CD4-positive, alpha-beta T cell treated with Interleukin-15 for 1 hour (primary cell): ENCODE data around the gene HSPA9.

Experiments used
- DNase-seq: peaks from one replicate; pipeline ENCODE4 v3.0.0-alpha.2; 2020

Gene HSPA9

GRCh38 chr5:138575194-138576015, at the start of gene HSPA9:
Gene HSPA9, minus strand, starts transcription at chr5:138575401. Its CDS starts 83 bp downstream, at chr5:138575318.
- peak; percentile 99 for DNase-seq

DNA sequence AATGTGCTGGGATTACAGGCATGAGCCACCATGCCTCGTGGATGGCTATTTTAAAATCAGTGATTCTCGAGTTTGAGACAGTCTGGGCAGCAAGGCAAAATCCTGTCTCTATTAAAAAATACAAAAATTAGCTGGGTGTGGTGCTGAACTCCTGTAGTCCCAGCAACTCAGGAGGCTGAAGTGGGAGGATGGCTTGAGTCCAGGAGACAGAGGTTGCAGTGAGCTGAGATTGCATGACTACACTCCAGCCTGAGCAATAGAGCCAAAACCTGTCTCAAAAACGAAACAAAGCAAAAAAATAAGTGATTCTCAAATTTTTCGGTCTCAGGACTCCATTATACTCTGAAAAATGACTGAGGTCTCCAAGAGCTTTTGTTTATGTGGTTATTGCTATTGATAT, 47.9 kb upstream of the HSPA9 start:
- DNase-seq = no peak

DNA sequence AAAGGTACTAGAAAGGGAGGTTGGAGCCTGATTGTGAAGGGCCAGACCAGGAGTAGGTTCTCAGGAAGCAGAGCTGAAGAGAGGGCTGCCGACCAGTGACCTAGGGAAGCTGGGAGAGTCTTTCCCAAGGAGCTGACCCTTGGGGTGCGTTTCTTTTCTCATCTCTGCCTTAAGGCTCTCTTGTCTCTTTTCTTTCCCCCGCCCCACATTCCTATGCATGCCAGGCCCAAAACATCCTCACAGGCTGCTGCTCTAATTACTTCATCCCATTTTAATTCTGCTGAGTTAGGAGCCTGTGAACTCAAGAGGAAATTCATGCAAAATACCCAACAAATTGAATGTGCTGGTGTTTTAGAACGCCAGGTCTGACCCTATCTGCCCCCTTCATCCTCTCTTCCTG, 46.9 kb upstream of the HSPA9 start:
- DNase-seq = no peak

DNA sequence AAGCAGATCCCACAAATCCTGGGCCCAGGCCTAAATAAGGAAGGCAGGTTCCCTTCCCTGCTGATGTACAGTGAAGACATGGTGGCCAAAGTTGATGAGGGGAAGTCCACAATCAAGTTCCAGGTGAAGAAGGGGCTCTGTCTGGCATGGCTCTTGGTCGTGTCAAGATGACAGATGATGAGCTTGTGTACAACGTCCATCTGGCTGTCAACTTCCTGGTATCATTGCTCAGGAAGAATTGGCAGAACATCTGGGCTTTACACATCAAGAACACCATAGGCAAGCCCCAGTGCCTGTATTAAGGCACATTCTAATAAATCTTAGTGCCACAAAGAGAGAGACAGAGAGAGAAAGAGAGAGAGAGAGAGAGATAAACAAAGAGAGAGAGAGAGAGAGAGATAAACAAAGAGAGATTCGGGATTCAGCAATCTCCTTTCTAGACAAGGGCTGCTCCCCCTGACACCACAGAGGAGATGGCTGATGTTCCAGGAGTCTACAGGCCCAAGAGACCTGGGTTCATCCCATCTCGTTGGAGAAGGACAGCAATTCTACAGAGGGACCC, 45.5 kb upstream of the HSPA9 start:
- no peak for DNase-seq

DNA sequence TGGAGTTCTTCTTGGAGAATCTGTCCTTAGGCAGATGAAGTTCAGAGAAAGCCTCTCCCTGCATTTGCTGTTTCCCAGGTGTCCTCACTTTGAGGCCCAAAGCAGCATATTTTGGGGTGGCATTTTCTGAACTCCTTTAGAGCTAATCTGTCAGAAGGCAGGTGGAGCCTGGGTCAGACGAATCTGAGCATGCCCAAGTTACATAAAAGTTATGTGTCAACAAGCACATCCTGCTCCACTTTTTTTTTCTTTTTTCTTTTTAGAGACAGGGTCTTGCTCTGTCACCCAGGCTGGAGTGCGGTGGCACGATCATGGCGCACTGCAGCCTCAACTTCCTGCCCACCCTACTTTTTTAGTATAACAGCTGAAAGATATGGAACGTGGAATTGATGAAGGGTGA, 41.3 kb upstream of the HSPA9 start:
- no peak for DNase-seq

DNA sequence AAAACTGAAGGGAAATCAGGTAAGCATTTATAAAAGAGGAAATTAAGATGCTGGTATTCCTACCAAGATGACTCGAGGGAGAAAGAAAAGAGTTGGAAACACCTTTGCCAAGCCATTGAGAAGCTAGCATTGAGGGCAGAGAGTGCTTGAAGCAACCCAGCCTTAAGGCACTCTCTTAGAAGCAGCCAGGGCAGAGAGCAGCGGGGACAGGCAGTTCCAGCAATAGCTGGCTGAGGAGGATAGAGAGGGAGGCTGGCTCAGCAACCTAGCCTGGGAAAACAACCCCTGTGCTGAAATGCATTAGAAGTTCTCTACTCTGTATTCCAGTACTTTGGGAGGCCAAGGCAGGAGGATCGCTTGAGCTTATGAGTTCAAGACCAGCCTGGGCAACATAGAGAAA, 40.3 kb upstream of the HSPA9 start:
- DNase-seq = no peak

DNA sequence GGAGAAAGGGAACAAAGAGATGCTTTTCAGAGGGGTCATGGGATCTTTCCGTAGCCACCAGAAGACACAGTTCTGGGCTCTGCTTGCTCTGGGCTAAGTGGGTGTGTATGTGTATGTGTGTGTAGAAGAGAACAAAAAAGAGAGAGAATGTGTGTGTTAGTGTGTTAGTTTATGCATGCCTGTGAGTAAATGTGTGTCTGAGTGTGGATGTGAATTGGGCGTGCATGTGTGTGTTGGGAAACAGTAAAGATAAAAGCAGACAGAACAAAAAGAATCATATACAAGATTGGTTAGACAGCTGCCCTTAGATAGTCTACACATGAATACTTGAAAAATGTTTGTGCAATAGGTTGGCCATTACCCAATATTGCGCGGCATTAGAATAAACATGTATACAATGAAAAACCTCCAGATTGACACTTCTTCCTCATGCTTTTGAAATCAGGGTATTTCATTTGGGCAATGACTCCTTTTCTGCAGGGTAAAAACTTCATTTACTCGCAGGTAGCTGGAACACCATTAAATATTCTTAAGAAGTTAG, 36.5 kb upstream of the HSPA9 start:
- no peak for DNase-seq

DNA sequence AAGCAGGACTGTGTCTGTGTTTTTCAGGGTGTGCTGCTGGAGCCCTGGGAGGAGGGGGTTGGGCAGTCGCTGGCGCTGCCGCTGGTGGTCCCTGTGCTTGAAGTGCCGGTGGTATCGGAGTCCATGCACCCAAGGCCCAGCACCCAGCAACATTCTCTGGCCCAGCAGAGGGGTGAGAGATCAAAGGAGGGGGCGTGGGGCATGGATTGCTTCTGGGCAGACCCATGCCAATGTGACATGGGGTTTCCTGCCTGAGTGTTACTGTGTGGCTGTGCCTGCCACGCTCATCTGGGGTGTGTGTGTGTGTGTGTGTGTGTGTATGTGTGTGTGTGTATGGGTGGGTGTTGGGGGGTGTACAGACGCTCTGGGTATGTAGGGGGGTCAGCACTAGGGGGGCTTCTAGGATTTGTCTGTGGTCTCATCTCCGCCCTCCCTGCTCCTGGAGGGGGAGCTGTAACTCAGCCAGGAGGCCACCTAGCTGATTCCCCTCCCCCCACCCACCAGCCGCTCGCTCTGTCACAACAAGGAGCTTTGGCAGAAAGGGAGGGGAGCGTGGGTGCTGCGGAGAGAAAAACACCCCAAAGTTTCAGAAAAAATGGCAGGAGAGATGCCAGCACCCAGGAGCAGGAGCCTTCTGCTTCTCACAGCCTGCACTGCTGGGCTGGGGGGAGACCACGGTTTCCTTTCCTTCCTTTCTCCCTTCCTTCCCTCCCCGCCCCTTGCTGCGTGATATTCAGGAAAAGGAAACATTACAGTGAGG, 35.9 kb upstream of the HSPA9 start:
- DNase-seq = no peak

GRCh38 chr5:138610415-138610917, 35.3 kb upstream of the HSPA9 start:
- DNase-seq = no peak

GRCh38 chr5:138606378-138607064, 31.3 kb upstream of the HSPA9 start:
- no peak for DNase-seq

DNA sequence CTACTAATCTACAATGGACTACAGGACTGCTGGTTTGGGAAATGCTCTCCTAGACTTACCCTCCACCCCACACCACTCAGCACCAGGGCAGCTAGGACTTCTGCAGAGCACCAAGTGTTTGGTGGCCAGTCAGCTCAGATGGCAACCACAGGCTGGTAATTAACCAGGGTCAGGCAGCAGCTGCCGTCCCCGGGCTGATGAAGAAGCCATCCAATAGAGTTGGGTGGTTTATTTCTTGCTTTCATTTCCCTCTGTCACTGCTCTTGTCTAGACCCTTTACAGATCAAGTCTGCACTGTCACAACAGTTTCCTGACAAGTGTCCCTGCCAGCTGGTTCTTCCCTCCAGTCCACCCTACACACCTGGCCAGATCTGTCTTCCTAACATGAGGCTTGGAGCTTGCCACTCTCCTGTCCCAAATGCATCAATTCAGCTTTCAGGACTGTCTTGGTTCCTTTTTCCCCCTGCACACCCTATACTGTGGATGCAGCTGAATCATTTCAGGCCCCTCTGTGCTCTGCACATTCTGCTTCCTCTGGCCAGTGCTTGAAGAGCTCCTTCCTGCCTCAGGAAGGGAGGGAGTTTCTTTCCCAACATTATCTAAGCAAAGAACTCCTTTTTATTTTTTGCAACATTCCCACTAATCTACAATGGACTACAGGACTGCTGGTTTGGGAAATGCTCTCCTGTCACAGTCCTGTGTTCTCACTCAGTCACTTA, 30.2 kb upstream of the HSPA9 start:
- no peak for DNase-seq

DNA sequence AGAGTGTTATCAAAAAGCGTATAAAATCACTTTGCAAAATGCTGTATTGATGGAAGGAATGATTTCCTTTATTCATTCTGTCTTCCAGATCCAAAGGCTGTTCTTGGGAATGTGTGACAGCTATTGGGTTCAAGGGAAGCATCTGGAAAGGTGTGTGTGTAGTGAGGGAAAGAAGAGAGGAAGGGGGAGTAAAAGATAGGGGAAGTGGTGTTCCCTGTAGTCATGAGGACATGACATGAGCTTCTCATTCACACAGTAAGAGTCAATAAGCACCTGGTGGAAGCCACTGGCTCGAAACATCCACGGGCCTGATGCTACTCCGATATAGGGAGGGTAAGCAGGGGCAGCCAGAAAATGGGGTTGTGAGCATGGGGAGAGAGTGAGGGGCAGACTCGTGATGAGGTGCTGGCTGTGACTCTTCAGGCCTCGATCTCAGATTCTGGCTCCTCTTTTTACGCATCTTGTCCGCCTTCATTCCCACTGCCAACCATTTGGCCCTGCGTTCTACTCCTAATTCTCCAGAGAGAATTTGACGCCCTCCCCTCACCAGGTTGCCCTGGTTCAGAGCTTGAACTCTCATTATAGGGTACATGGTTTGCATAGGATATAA, 29.1 kb upstream of the HSPA9 start:
- no peak for DNase-seq

DNA sequence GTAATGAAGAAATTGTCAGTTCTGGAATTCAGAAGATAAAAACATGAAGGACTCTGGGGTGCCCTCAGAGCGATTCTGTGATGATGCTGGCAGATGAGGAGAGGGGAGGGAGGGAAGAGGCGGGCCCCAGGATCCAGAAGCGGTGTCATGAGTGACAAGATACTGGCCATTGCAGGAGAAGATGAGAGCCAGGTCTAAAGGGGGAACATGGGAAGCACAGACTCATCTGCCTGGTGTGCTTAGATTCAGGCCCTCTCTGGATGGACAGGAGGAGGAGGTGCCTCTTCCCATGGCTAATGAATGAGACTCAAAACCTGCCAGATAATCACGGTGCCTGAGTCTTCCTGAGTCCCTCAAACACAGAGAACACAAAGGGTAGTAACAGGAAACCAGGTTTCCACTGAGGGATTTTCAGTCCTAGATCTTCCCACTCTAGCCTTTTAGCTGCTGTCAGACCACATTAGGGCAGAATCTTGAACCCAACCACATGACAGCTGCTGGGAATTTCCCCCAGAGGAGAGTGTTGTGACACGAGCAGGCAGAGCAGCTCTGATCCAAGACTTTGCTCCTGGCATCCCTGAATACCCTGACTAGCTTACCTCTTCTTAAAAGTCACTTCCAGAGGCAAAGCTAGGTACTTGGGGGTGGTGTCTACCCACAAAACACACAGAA, 28.2 kb upstream of the HSPA9 start:
- DNase-seq = no peak

DNA sequence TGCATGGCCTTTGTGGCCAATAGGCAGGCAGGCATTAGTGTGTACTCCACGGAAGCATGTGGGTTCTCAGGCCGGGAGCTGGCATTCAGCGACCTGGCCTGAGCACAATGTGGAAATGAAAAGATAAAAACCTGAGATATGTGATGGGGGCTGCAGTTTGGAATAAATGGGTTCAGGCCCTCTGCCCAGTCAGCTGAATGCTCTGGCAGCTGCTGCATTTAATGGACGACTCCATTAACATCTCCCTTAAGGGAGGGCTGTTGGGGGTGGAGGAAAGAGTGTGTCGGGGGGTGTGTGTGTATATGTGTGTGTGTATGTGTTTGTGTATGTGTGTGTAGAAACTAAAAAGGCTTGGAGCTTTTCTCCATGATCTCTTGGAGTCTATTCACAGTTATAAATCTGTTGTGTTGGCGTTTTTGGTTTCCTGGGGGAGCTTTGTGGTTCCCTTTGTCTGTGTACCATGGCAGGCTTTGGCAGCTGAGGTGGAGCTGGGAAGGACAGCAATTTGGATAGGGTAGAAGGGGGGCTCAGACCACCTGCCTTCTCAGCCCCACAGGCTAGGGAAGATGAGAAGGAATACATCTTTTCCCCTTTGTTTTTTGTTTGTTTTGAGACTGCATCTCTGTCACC, 27.3 kb upstream of the HSPA9 start:
- no peak for DNase-seq

GRCh38 chr5:138601444-138601843, 26.2 kb upstream of the HSPA9 start:
- no peak for DNase-seq

DNA sequence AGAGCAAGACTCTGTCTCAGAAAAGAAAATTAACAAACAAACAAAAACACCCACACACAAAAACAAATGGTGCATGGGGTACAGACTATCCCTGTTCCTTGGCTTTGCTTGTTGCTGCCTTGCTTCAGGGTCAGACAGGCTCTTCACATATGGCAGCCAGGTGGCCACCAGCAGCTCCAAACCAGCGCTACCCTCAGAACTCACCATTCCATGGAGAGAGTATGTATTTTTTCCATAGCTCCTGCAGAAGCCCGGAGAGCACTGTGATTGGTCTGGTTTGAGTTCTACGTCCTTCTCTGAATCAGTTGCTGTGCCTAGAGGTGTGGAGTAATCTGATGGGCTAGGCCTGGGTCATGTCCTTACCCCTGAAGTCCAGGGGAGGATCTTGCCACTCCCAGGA, 25.2 kb upstream of the HSPA9 start:
- DNase-seq = no peak

DNA sequence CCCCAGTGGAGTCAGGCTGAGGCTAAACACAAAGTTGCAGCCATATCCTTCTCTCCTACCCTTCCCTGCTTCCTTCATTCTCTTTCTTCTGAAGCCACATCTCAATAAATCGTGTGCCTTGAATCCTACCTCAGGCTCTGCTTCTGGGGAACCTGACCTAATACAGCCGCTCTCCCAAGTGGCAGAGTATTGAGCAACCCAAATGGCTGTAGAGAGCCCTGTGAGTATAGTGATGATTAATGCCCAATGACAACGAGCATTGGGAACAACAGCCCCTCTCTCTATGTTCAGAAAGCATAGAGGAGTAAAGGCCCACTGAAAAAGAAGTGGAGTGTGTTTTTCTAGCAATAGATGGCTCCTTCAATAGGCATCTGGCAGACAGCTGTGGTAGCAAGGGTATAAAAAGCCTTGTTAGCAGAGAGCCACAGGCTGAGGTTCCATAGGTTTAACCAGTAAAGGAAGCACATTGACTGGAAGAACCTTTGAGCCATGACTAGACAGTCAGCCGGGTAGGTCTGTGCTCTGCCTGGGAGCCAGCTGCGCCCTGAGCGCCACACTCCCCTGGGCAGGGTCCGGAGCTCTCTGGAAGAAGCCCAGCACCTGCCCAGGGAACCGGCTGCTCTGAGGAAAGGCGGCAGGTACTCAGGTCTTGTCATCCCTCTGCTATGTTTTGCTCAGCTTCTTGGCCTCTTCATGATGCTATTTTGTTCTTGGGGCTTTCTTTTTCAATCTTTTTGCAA, 22.6 kb upstream of the HSPA9 start:
- DNase-seq = no peak

DNA sequence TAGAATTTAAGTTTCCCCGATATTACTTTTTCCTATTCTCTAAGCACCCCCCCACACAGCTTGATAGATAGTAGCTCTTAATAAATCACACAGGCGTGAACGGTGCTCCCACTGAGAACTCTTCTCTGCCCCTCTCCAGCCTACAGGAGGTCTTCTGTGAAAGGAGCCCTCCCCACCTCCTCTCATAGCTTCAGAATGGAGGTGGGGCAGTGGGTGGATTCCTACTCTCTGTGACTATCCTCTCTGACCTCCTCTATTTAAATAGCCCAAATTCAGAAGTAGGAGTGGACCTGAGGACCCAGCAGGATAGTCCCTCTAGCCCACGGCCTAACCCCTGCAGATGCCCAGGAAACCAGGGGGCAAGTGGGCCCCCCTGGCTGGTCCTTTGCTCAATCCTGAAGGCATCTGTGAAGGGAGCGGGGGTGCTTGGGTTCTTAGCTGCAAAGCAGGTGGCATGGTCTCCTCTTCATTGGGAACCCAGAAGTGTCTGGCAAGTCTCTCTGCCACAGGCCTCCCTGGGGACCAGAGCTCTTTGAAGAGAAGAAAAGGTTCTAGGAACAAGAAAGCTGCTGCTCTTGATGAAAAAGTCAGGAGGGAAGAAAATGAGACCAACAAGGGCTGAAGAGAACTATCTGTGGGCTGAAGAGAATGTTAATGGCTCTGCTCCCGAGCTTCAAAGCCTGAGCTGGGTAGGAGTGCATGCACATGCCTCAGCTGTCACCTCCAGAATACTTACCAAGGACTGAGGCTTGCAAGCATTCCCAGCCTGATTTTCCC, 21.1 kb upstream of the HSPA9 start:
- no peak for DNase-seq

DNA sequence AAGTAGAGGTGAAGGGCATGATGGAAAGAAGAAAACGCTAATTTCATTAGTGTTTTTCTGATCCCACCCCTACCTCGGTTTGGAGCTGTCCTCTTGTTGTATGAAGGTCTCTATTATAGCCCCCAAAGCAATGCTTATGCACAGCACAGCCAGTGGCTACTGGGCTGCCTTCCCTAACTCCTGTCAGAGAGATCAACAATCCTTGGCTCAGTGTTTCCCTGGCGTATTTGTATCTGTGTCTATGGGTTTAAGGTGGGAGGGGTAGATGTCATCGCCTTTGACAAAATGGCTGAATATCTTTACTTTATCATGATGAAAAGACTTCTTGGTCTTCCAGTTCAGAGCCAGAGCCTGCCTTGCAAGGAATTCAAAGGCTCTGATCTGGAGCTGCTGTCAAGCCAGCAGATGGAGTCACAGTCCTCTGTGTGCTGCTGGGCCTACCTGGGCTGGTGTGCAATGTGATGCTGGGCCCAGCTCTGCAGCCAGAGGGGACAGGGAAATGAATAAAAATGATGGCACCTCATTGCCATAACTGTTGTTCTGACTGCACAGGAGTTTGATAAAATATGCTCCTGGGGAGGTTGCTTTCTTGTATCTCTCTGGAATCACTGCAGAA, 20.1 kb upstream of the HSPA9 start:
- no peak for DNase-seq
